ENCODE results near the gene C1QTNF2.
"Not testable (repeated sequence)": the region's sequence is repeated elsewhere in the genome, so short reads cannot be mapped to it uniquely, and the experiment has no call there.

Gene C1QTNF2

DNA sequence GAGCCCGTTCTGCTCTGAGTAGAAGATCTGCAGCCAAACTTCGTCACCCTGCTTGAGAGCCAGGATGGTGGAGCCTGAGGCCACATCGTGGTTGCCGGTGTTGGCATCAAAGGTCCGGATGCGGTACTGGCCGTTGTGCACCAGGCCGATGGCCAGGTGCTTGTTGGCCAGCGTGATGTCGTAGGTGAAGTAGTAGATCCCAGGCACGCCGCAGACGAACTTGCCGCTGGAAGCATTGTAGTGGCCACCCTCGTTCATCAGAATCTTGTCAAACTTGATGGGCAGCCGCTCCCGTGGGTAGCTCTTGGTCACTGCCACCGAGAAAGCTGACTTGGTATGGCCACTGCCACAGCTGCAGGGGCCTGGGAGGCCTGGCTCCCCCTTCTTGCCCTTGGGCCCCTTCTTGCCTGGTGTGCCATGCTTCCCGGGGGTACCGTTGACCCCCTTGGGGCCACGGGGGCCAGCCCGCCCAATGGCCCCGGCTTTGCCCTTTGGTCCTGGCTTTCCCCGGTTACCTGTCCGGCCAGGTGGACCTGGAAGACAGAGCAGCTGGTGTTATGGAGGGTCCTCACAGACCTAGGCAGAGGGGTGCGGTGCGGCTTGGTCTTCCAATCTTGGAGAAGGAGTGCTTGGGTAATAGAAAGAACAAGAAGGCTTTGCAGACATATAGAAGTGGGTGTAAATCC is 21.0 kb downstream of the C1QTNF2 start:
- no peak for DNase-seq (ENCODE audit: low read depth)
- H3K4me3 ChIP-seq (ENCODE audit: low read depth, low read length) = no peak overlapping the region
- TF ChIP-seq MYC (IDR thresholded peaks at IDR 0.05; ENCODE audit: low read depth, low read length) (no peak), POLR2A (IDR thresholded peaks at IDR 0.05; ENCODE audit: extremely low read depth, insufficient read length) (no peak)
- TF ChIP-seq, protein P1, sequence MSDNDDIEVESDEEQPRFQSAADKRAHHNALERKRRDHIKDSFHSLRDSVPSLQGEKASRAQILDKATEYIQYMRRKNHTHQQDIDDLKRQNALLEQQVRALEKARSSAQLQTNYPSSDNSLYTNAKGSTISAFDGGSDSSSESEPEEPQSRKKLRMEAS (IDR thresholded peaks at IDR 0.05; ENCODE audit: low read depth, low read length) = no peak
- TF ChIP-seq, protein P2, sequence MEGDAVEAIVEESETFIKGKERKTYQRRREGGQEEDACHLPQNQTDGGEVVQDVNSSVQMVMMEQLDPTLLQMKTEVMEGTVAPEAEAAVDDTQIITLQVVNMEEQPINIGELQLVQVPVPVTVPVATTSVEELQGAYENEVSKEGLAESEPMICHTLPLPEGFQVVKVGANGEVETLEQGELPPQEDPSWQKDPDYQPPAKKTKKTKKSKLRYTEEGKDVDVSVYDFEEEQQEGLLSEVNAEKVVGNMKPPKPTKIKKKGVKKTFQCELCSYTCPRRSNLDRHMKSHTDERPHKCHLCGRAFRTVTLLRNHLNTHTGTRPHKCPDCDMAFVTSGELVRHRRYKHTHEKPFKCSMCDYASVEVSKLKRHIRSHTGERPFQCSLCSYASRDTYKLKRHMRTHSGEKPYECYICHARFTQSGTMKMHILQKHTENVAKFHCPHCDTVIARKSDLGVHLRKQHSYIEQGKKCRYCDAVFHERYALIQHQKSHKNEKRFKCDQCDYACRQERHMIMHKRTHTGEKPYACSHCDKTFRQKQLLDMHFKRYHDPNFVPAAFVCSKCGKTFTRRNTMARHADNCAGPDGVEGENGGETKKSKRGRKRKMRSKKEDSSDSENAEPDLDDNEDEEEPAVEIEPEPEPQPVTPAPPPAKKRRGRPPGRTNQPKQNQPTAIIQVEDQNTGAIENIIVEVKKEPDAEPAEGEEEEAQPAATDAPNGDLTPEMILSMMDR (IDR thresholded peaks at IDR 0.05; ENCODE audit: low read depth, low read length) = no peak

DNA sequence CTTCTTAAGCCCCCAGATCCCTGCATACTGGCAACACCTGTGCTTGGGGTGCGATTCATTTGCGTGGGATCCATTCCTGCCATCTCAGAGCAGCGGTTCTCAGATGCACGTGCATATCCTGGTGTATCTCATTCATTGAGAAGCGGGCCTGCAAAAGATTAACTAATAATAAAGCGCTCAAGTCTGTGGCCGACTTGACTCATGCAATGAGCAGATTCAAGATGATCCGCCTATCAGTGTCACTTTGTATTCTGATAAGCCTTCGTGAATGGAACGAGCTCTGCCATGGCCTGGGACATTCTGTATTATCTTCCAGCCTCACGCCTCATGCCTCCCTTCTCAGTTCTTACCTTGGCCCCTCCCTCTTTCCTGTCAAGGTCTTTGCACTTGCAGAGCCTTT is 22.3 kb downstream of the C1QTNF2 start:
- TF ChIP-seq, protein P1 (IDR thresholded peaks at IDR 0.05; ENCODE audit: low read depth, low read length) = no peak
- TF ChIP-seq, protein P2 (IDR thresholded peaks at IDR 0.05; ENCODE audit: low read depth, low read length) = no peak
- TF ChIP-seq MYC (IDR thresholded peaks at IDR 0.05; ENCODE audit: low read depth, low read length) (no peak), POLR2A (IDR thresholded peaks at IDR 0.05; ENCODE audit: extremely low read depth, insufficient read length) (no peak)
- DNase-seq (ENCODE audit: low read depth) = no peak
- H3K4me3 ChIP-seq (ENCODE audit: low read depth, low read length) = no peak overlapping the region

GRCh38 chr5:160347448-160347847 is 23.0 kb downstream of the C1QTNF2 start:
- DNase-seq (ENCODE audit: low read depth) = no peak
- TF ChIP-seq MYC (IDR thresholded peaks at IDR 0.05; ENCODE audit: low read depth, low read length) (no peak), POLR2A (IDR thresholded peaks at IDR 0.05; ENCODE audit: extremely low read depth, insufficient read length) (no peak)
- TF ChIP-seq, protein P1 (IDR thresholded peaks at IDR 0.05; ENCODE audit: low read depth, low read length) = no peak
- TF ChIP-seq, protein P2 (IDR thresholded peaks at IDR 0.05; ENCODE audit: low read depth, low read length) = no peak
- H3K4me3 ChIP-seq (ENCODE audit: low read depth, low read length) = no peak overlapping the region

GRCh38 chr5:160342413-160342941 is 27.9 kb downstream of the C1QTNF2 start:
- no peak for TF ChIP-seq POLR2A (IDR thresholded peaks at IDR 0.05; ENCODE audit: extremely low read depth, insufficient read length)
- TF ChIP-seq, protein P2 (IDR thresholded peaks at IDR 0.05; ENCODE audit: low read depth, low read length) = no peak
- TF ChIP-seq MYC (IDR thresholded peaks at IDR 0.05; ENCODE audit: low read depth, low read length) = no peak
- TF ChIP-seq, protein P1 (IDR thresholded peaks at IDR 0.05; ENCODE audit: low read depth, low read length) = no peak
- H3K4me3 ChIP-seq (ENCODE audit: low read depth, low read length) = no peak overlapping the region
- DNase-seq (ENCODE audit: low read depth) = peak; percentile 31

GRCh38 chr5:160341309-160341870 is 29.0 kb downstream of the C1QTNF2 start:
- TF ChIP-seq MYC (IDR thresholded peaks at IDR 0.05; ENCODE audit: low read depth, low read length) = no peak
- TF ChIP-seq POLR2A (IDR thresholded peaks at IDR 0.05; ENCODE audit: extremely low read depth, insufficient read length) = no peak
- TF ChIP-seq, protein P2 (IDR thresholded peaks at IDR 0.05; ENCODE audit: low read depth, low read length) = no peak
- DNase-seq (ENCODE audit: low read depth) = no peak
- H3K4me3 ChIP-seq (ENCODE audit: low read depth, low read length) = no peak overlapping the region

DNA sequence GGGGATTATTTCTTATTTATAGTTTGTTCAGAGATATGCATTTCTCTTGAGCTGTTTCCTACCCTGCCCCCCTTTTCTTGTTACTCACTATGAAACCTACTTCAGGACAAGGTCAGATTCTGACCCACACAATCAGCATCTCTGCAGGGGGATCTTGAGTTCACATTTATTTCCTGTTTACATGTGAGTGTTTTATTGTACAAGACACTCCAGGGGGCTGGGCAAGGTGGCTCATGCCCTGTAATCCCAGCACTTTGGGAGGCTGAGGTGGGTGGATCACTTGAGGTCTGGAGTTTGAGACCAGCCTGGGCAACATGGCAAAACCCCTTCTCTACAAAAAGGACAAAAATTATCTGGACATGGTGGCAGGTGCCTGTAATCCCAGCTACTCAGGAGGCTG is 29.9 kb downstream of the C1QTNF2 start:
- DNase-seq (ENCODE audit: low read depth); H3K4me3 ChIP-seq (ENCODE audit: low read depth, low read length): not testable (repeated sequence)

Data from NB4 (cell line).